ENCODE results near the gene HIPK4. TPM values are rescaled to one million over a fixed set of nuclear protein-coding genes. Genes with fewer than 3 reads are reported as not detected.
"Not testable (repeated sequence)": the region's sequence is repeated elsewhere in the genome, so short reads cannot be mapped to it uniquely, and the experiment has no call there.

HIPK4 gene
- total RNA-seq, 2 experiments from 2014 or later: 0.10 TPM

DNA sequence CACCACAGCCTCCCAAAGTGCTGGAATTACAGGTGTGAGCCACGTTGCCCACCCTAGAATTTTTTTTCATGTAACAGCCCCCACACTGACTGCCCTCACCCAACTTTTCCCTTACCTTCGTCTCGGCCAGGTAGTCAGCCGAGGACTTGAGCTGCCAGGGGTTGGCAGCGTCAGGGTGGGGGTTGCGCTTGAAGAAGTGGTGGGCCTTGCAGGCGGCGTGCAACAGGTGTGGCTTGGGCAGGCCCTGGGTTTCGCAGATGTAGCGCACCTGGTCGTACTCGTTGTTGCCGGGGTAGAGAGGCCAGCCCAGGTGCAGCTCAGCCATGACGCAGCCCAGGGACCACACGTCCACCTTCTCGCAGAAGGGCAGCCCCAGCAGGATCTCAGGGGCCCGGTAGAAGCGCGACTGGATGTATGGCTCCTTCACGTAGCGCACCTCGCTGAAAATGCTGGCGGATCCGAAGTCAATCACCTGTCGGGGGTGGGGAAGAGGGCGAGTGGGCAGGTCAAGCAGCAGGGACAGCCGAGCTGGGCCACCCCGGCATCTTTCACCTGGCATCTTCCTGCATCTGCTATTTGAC is 6.2 kb downstream of the HIPK4 start:
- ChIA-PET CTCF (no interaction called here), POLR2A (interaction anchor here (1.2 kb wide), 1 partner anchor 37 kb away, joined by 3 read pairs; no protein-coding TSS in a partner anchor)
- Mint-ChIP-seq H3K27me3 (peaks cover 6% of the 10 kb centered on the region), H3K27ac (no peak overlapping the region), H3K4me1 (peaks cover 2% of the 10 kb centered on the region), H3K36me3 (ENCODE audit: low read depth) (no peaks in the 10 kb centered on the region), H3K4me3 (no peak overlapping the region), H3K9me3 (no peaks in the 10 kb centered on the region)
- no peak for DNase-seq

DNA sequence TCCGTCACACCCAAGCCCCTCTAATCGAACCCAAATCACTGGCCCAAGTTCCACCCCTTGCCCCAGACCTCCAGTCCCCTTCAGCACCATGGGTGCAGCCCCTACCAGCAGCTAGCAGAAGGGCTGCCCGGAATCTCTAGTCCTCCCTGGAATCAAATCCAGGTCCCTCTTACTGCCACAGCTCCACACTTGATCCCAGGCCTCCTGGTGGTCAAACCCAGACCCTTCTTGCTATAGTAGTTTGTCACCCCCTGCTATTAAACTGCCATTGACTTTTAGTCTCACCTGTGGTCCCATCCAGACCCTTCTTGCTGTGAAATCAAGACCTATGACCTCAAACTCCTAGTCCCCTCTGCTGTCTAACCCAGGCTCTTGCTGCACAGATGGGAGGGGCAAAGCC is 8.7 kb downstream of the HIPK4 start:
- Mint-ChIP-seq H3K4me1 (peaks cover 2% of the 10 kb centered on the region), H3K27ac (no peak overlapping the region), H3K9me3 (no peaks in the 10 kb centered on the region), H3K36me3 (ENCODE audit: low read depth) (no peaks in the 10 kb centered on the region), H3K27me3 (peaks cover 6% of the 10 kb centered on the region), H3K4me3 (no peak overlapping the region)
- POLR2A ChIA-PET: interaction anchor here (1.0 to 1.4 kb wide), 2 partner anchors 10 to 16 kb away, joined by 3 read pairs; no protein-coding TSS in a partner anchor
- DNase-seq: no peak
- CTCF ChIA-PET: interaction anchor here (2.7 kb wide), 1 partner anchor 76 kb away, joined by 10 read pairs; no protein-coding TSS in a partner anchor

DNA sequence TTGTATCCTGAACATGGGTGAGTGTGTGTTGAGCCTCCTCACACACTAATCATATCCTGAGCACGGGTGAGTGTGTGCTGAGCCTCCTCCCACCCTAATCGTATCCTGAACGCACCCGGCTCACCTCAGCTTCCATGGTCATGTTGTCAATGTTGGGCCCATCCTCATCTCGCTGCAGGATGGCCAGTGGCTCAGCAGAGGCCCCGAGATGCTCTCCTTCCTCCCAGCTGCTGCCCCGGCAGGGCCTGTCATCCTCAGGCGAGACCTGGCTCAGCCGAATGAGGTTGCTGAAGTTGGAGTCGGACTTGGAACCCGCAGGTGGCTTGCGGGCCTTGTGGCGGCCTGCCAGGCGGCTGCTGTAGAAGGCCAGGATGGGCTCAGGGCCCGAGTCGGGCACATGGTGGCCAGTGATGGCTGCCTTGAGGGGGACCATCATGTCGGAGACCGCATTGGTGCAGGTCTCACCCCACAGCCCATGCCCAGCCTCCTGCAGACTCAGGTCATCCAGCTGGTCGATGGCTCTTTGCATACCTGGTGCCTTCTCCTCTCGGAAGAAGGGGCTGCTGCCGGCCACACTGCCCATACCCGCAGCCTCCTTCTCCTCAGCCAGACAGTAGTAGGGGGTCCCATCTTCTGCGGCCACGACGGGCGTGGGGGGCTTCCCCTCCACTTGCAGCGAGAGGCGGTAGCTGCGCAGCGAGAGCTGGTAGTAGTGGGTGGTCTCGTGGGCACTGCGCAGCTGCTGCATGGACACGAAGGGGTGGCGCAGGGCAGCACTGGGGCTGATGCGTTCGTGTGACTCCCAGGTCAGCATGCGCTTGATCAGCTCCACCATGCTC is 9.6 kb downstream of the HIPK4 start:
- no peaks in the 10 kb centered on the region for H3K36me3 Mint-ChIP-seq (ENCODE audit: low read depth)
- H3K9me3 Mint-ChIP-seq: no peaks in the 10 kb centered on the region
- POLR2A ChIA-PET: interaction anchor here (1.4 kb wide), 1 partner anchor 17 kb away, joined by 3 read pairs; no protein-coding TSS in a partner anchor
- no peak overlapping the region for H3K4me3 Mint-ChIP-seq
- peaks cover 2% of the 10 kb centered on the region for H3K4me1 Mint-ChIP-seq
- DNase-seq: no peak
- H3K27ac Mint-ChIP-seq: no peak overlapping the region
- H3K27me3 Mint-ChIP-seq: peaks cover 6% of the 10 kb centered on the region
- CTCF ChIA-PET: interaction anchor here (2.7 kb wide), 1 partner anchor 75 kb away, joined by 10 read pairs; no protein-coding TSS in a partner anchor

DNA sequence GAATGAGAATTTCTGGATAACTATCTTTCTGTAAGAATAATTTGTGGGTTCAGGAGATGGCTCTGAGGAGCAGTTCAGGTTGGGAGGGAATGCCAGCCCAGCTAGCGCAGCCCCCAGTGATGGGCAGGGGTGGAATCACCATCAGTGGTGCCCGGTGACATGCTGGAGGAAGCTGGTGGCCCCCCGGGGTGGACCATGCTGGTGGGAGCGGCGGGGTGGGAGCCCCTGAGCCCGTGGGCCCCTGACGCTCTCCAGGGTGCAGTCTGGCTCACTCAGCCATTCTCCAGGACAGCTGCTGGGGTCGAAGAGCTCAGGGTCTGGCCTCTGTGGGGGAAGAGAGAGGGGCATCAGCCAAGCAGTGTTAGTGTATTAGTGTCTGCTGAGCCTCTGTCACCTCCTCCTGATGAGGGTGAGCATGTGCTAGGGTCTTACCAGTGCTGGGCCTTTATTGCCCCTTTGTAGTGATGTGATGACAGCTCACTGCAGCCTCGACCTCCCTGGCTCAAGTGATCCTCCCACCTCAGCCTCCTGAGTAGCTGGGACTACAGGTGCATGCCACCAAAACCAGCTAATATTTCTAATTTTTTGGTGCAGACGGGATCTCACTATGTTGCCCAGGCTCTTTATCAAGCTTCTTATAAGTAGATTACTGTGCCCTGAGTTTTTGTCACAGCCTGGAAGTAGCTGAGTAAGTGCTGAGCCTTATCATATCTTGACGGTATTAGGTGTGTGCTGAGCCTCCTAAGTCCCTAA is 10.4 kb downstream of the HIPK4 start:
- Mint-ChIP-seq H3K27ac (no peak overlapping the region), H3K9me3 (no peaks in the 10 kb centered on the region), H3K36me3 (ENCODE audit: low read depth) (no peaks in the 10 kb centered on the region), H3K27me3 (no peaks in the 10 kb centered on the region), H3K4me1 (peaks cover 5% of the 10 kb centered on the region), H3K4me3 (no peak overlapping the region)
- no peak for DNase-seq
- CTCF ChIA-PET: interaction anchor here (0.6 to 2.7 kb wide), 2 partner anchors 75 to 169 kb away, joined by 4 to 10 read pairs; no protein-coding TSS in a partner anchor
- POLR2A ChIA-PET: no interaction called here

DNA sequence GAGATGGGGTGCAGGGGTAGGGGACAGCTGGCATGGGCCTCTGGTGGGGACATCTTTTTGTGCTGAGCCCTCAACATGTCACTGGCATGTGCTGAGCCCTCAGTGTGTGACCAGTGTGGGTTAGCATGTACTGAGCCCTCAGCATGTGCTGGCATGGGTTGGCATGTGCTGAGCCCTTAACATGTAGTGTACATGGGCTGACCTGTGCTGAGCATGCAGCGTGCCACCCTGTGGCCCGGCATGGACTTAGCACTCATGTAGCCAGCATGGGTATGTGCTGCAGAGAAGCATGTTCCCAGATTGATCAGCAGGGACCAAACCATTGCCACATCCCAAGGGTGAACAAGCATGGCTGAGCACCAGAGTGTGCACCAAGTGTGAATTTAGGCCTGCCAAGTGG is 11.5 kb downstream of the HIPK4 start:
- no peak overlapping the region for H3K27ac Mint-ChIP-seq
- no peaks in the 10 kb centered on the region for H3K27me3 Mint-ChIP-seq
- no peak overlapping the region for H3K4me3 Mint-ChIP-seq
- H3K9me3 Mint-ChIP-seq: no peaks in the 10 kb centered on the region
- H3K4me1 Mint-ChIP-seq: peaks cover 9% of the 10 kb centered on the region
- CTCF ChIA-PET: interaction anchor here (2.7 kb wide), 1 partner anchor 74 kb away, joined by 10 read pairs; no protein-coding TSS in a partner anchor
- no peak for DNase-seq
- POLR2A ChIA-PET: no interaction called here
- H3K36me3 Mint-ChIP-seq (ENCODE audit: low read depth): no peaks in the 10 kb centered on the region

DNA sequence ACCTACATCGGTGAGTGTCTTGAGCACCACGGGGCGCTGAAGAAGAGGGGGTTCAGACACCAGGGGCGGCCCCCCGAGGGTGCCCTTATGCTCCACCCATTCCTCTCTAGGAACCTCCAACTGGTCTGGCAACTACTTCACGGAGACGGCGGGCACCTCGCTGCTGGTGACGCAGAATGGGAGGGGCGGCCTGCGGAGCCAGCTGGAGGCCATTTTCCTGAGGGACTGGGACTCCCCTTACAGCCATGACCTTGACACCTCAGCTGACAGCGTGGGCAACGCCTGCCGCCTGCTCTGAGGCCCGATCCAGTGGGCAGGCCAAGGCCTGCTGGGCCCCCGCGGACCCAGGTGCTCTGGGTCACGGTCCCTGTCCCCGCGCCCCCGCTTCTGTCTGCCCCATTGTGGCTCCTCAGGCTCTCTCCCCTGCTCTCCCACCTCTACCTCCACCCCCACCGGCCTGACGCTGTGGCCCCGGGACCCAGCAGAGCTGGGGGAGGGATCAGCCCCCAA is 12.1 kb downstream of the HIPK4 start:
- peaks cover 9% of the 10 kb centered on the region for H3K4me1 Mint-ChIP-seq
- no peak for DNase-seq
- CTCF ChIA-PET: no interaction called here
- no peak overlapping the region for H3K27ac Mint-ChIP-seq
- no peaks in the 10 kb centered on the region for H3K27me3 Mint-ChIP-seq
- H3K9me3 Mint-ChIP-seq: no peaks in the 10 kb centered on the region
- POLR2A ChIA-PET: no interaction called here
- H3K4me3 Mint-ChIP-seq: no peak overlapping the region
- H3K36me3 Mint-ChIP-seq (ENCODE audit: low read depth): peaks cover under 1% of the 10 kb centered on the region

DNA sequence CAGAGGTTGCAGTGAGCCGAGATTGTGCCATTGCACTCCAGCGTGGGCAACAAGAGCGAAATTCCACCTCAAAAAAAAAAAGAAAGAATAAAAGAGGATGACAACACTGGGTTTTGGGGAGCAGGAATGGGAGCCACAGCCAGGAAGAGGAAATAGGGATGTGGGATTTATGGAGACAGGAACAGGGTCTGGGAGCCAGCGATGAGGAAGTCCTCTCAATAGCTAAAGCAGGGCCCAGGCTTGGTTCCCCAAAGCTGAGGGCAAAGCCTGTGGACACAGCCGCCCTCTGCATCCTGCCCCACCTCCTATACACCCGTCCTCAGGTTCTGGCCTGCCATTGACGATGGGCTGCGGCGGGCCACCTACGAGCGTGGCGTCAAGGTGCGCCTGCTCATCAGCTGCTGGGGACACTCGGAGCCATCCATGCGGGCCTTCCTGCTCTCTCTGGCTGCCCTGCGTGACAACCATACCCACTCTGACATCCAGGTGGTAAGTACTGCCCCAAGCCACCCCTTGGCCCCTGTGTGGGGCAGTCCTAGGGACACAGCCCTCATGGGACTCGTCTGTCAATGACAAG is 13.6 kb downstream of the HIPK4 start:
- ChIA-PET CTCF (no interaction called here), POLR2A (no interaction called here)
- Mint-ChIP-seq H3K4me3 (no peak overlapping the region), H3K36me3 (ENCODE audit: low read depth) (peaks cover 4% of the 10 kb centered on the region), H3K27ac (no peak overlapping the region), H3K4me1 (peaks cover 9% of the 10 kb centered on the region), H3K27me3 (no peaks in the 10 kb centered on the region), H3K9me3 (no peaks in the 10 kb centered on the region)
- no peak for DNase-seq

DNA sequence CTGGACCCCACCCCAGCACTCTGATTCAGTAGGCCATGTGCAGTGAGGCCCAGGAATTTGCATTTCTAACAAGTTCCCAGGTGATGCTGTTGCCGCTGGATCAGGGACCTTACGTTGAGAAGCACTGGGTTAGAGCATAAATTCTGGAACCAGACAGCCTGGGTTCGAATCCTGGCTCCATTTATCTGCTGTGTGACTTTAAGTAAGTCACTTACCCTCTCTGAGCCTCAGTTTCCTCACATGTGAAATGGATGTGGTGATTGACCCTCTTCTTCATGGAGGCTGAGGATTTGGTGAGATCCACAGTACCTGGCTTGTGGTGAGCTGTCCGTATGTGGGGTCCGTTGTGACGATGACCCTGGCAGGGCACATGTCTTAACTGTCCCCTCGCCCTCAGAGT is 15.9 kb downstream of the HIPK4 start:
- H3K27ac Mint-ChIP-seq: no peak overlapping the region
- CTCF ChIA-PET: no interaction called here
- POLR2A ChIA-PET: no interaction called here
- peaks cover 4% of the 10 kb centered on the region for H3K36me3 Mint-ChIP-seq (ENCODE audit: low read depth)
- peaks cover 9% of the 10 kb centered on the region for H3K4me1 Mint-ChIP-seq
- no peaks in the 10 kb centered on the region for H3K9me3 Mint-ChIP-seq
- no peak for DNase-seq
- no peak overlapping the region for H3K4me3 Mint-ChIP-seq
- H3K27me3 Mint-ChIP-seq: no peaks in the 10 kb centered on the region

DNA sequence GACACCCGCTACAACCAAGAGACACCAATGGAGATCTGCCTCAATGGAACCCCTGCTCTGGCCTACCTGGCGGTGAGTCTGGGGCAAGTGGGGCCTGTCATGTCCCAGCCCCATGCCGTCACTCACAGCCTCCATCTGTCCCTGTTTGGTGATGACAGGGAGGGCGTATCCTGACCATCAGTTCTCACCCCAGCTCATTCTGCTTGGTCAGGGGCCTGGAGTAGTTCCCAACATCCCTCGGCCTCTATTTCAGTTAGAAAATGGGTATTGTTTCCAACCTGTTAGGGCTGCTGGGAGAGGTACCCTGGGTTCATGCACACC is 18.2 kb downstream of the HIPK4 start:
- Mint-ChIP-seq H3K27me3 (no peaks in the 10 kb centered on the region), H3K27ac (no peak overlapping the region), H3K36me3 (ENCODE audit: low read depth) (peaks cover 4% of the 10 kb centered on the region), H3K9me3 (no peaks in the 10 kb centered on the region), H3K4me3 (no peak overlapping the region), H3K4me1 (peaks cover 9% of the 10 kb centered on the region)
- POLR2A ChIA-PET: interaction anchor here (1.1 kb wide), 1 partner anchor 10 kb away, joined by 3 read pairs; no protein-coding TSS in a partner anchor
- no peak for DNase-seq
- CTCF ChIA-PET: no interaction called here

DNA sequence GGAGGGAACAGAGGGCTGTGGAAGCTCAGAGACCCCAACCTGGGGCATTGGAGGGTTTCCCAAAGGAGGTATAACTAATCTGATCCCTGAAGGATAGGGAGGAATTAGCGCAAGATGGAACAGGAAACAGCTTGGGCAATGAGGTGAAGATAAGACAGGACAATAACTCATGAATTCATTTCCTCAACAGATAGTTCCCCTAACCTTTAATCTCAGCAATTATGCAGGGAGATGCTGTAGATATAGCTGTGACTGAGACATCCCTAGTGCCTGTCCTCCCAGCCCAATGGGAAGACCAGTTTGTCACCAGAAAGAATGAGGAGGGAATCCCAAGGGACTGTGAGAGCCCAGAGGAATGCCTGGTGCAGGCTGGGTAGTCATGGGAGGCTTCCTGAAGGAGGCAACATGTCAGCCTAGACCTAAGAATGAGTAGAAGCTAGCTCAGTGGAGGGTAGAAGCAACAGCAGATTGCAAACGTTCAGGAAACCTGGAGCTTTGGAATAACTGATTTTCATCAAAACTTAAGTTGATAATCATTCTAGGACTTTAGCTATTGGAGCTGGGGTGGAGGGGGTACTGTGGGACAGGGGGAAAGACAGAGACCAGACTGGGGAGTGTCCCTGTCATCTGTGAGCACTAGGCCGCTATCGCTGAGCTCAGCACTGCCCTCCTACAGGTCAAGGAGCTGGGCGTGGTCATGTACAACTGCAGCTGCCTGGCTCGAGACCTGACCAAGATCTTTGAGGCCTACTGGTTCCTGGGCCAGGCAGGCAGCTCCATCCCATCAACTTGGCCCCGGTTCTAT is 18.8 kb downstream of the HIPK4 start:
- Mint-ChIP-seq H3K9me3 (no peaks in the 10 kb centered on the region), H3K27me3 (no peaks in the 10 kb centered on the region), H3K4me1 (peaks cover 9% of the 10 kb centered on the region), H3K36me3 (ENCODE audit: low read depth) (peaks cover 4% of the 10 kb centered on the region), H3K4me3 (no peak overlapping the region), H3K27ac (no peak overlapping the region)
- ChIA-PET CTCF (no interaction called here), POLR2A (interaction anchor here (1.1 kb wide), 1 partner anchor 10 kb away, joined by 3 read pairs; no protein-coding TSS in a partner anchor)
- DNase-seq: no peak

DNA sequence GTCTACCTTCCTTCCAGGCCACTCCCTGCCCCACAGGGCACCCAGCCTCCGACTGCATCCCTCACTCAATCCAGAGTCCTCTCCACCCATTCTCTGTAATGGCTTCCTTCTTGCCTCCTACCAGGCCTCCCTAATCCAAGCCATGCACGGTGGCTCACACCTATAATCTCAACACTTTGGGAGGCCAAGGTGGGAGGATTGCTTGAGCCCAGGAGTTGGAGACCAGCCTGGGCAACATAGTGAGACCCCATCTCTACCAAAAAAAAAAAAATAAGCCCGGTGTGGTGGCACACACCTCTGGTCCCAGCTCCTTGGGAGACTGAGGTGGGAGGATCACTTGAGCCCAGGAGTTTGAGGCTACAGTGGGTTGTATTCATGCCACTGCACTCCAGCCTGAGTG is 19.7 kb downstream of the HIPK4 start:
- H3K9me3 Mint-ChIP-seq; DNase-seq; H3K27me3 Mint-ChIP-seq; H3K36me3 Mint-ChIP-seq (ENCODE audit: low read depth); CTCF ChIA-PET; H3K27ac Mint-ChIP-seq; POLR2A ChIA-PET; H3K4me3 Mint-ChIP-seq: not testable (repeated sequence)
- H3K4me1 Mint-ChIP-seq: peaks cover 12% of the 10 kb centered on the region

DNA sequence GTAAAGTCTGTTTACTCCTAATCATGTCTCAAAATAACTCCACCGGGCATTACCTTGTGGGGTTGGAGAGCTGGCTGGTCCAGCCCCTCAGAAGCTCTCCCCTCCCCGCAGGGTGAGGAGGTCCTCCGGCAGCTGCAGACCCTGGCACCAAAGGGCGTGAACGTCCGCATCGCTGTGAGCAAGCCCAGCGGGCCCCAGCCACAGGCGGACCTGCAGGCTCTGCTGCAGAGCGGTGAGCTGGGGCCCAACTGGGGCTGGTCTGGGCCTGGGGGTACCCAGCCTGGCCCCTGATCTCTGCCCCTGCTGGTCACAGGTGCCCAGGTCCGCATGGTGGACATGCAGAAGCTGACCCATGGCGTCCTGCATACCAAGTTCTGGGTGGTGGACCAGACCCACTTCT is 20.2 kb downstream of the HIPK4 start:
- ChIA-PET POLR2A (no interaction called here), CTCF (no interaction called here)
- Mint-ChIP-seq H3K4me1 (peaks cover 13% of the 10 kb centered on the region), H3K27me3 (no peaks in the 10 kb centered on the region), H3K36me3 (ENCODE audit: low read depth) (peaks cover 4% of the 10 kb centered on the region), H3K9me3 (no peaks in the 10 kb centered on the region), H3K27ac (no peak overlapping the region), H3K4me3 (no peak overlapping the region)
- DNase-seq: no peak

Data from activated CD4-positive, alpha-beta memory T cell treated with anti-CD3 and anti-CD28 coated beads, Interleukin-2, amount 10 ng/mL, durations not matched to agents 7 days and 5 days (primary cell).